ENCODE results near the gene C11orf91.

GRCh38 chr11:33721984-33722383 lies 21.4 kb upstream of the C11orf91 start:
- TF ChIP-seq, protein P1, sequence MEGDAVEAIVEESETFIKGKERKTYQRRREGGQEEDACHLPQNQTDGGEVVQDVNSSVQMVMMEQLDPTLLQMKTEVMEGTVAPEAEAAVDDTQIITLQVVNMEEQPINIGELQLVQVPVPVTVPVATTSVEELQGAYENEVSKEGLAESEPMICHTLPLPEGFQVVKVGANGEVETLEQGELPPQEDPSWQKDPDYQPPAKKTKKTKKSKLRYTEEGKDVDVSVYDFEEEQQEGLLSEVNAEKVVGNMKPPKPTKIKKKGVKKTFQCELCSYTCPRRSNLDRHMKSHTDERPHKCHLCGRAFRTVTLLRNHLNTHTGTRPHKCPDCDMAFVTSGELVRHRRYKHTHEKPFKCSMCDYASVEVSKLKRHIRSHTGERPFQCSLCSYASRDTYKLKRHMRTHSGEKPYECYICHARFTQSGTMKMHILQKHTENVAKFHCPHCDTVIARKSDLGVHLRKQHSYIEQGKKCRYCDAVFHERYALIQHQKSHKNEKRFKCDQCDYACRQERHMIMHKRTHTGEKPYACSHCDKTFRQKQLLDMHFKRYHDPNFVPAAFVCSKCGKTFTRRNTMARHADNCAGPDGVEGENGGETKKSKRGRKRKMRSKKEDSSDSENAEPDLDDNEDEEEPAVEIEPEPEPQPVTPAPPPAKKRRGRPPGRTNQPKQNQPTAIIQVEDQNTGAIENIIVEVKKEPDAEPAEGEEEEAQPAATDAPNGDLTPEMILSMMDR (IDR thresholded peaks at IDR 0.05) = no peak
- TF ChIP-seq EZH2 (IDR thresholded peaks at IDR 0.05) (no peak), EZH2phosphoT487 (IDR thresholded peaks at IDR 0.05) (no peak)

Data from neural progenitor cell (in vitro differentiated cells).